ENCODE measurements around the gene GOLIM4. TPM values are rescaled to one million over a fixed set of nuclear protein-coding genes. Genes with fewer than 3 reads are reported as not detected.
A peak's percentile ranks its signal among the peaks of the same experiment; 100 is the strongest.

Gene GOLIM4
- total RNA-seq, 2 donors from 2014 or later: 21.0 to 32.6 TPM

GRCh38 chr3:168051531-168052471 lies 43.9 kb downstream of the GOLIM4 start:
- 60 to 64% methylated on average over 9 of the region's 9 CpGs for WGBS, 2 donors
- intact Hi-C loops (cut with DNase I): loop anchor here (5.0 kb wide), 1 partner anchor 110 kb away; no protein-coding TSS in a partner anchor
- no peak for DNase-seq
- H3K27ac ChIP-seq: no peak overlapping the region
- H3K27me3 ChIP-seq: no peaks in the 10 kb centered on the region
- H3K4me3 ChIP-seq: no peak overlapping the region
- TF ChIP-seq POLR2A (IDR thresholded peaks at IDR 0.05) (no peak), CTCF (IDR thresholded peaks at IDR 0.05) (no peak)
- no peaks in the 10 kb centered on the region for H3K36me3 ChIP-seq (replicated peaks in 1 of 2; ENCODE audit: insufficient read depth in 1 of 2, low read depth in 2 of 2)
- no peaks in the 10 kb centered on the region for H3K9me3 ChIP-seq
- ATAC-seq: no peak
- peaks cover 18% of the 10 kb centered on the region for H3K4me1 ChIP-seq

DNA sequence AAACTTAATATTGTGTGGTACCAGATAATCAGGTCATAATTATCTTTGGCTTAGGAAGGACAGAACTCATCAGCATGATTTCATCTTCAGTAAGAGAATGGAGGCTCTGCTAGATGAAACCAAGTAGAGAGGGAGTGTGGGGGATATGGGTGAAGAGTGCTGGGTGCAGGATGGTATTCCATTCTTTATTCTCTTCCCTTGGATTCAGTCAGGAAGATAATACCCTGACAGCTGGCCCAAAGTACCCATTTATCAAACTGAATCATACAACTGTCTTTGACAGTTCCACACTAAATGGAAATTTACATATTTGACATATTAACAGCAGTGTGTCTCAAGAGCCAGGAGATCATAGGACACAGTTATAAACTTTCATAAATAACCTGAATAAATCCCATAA lies 44.7 kb downstream of the GOLIM4 start:
- Histone ChIP-seq H3K4me3 (no peak overlapping the region), H3K9me3 (no peaks in the 10 kb centered on the region), H3K36me3 (replicated peaks in 1 of 2; ENCODE audit: insufficient read depth in 1 of 2, low read depth in 2 of 2) (no peaks in the 10 kb centered on the region), H3K27me3 (no peaks in the 10 kb centered on the region), H3K27ac (no peak overlapping the region), H3K4me1 (peaks cover 18% of the 10 kb centered on the region)
- no peak for TF ChIP-seq POLR2A (IDR thresholded peaks at IDR 0.05)
- no peak for TF ChIP-seq CTCF (IDR thresholded peaks at IDR 0.05)
- DNase-seq (no peak), ATAC-seq (no peak)
- intact Hi-C loops (cut with DNase I): loop anchor here (5.0 kb wide), 1 partner anchor 111 kb away; no protein-coding TSS in a partner anchor

GRCh38 chr3:168049367-168049974 lies 46.3 kb downstream of the GOLIM4 start:
- Histone ChIP-seq H3K4me3 (no peak overlapping the region), H3K27ac (peak overlapping the region in 2 of 4 donors; percentile 1 to 4), H3K36me3 (replicated peaks in 1 of 2; ENCODE audit: insufficient read depth in 1 of 2, low read depth in 2 of 2) (no peaks in the 10 kb centered on the region), H3K4me1 (peaks cover 18% of the 10 kb centered on the region), H3K9me3 (no peaks in the 10 kb centered on the region), H3K27me3 (no peaks in the 10 kb centered on the region)
- peak; percentile 85 for ATAC-seq
- DNase-seq: peak in 3 of 4 donors; percentile 38 to 44 (median 38)
- TF ChIP-seq POLR2A (IDR thresholded peaks at IDR 0.05) (no peak), CTCF (IDR thresholded peaks at IDR 0.05) (no peak)
- 50 to 52% methylated on average over 6 of the region's 6 CpGs for WGBS, 2 donors
- intact Hi-C loops (cut with DNase I): no loop called here

GRCh38 chr3:168048414-168049330 lies 47.1 kb downstream of the GOLIM4 start:
- peak overlapping the region in 2 of 4 donors; percentile 1 to 4 for H3K27ac ChIP-seq
- H3K4me3 ChIP-seq: no peak overlapping the region
- intact Hi-C loops (cut with DNase I): no loop called here
- H3K27me3 ChIP-seq: no peaks in the 10 kb centered on the region
- no peaks in the 10 kb centered on the region for H3K9me3 ChIP-seq
- H3K36me3 ChIP-seq (replicated peaks in 1 of 2; ENCODE audit: insufficient read depth in 1 of 2, low read depth in 2 of 2): no peaks in the 10 kb centered on the region
- peak; percentile 38 for ATAC-seq
- WGBS, 2 donors: 76 to 78% methylated on average over 5 of the region's 5 CpGs
- DNase-seq: no peak
- peaks cover 18% of the 10 kb centered on the region for H3K4me1 ChIP-seq
- no peak for TF ChIP-seq CTCF (IDR thresholded peaks at IDR 0.05)
- TF ChIP-seq POLR2A (IDR thresholded peaks at IDR 0.05): no peak

Measured in body of pancreas (tissue), 4 donors.